HL-60/S4 treated with retinoic acid at 250 ng/mL for 4 days and 3 days (cell line): ENCODE measurements around the gene LRFN4.

Experiments
- in situ Hi-C: fragments of 300-500 bp; cut with MboI; formaldehyde crosslinking; loops from 2 replicates; pipeline ENCODE4 v1.7.0; 2022; ENCODE audit warnings: low sequenced_read_pairs

Gene LRFN4

GRCh38 chr11:66855574-66856495, 1.0 kb upstream of the LRFN4 start:
- in situ Hi-C loops, result no loop called here

GRCh38 chr11:66857234-66857926, 516 bp downstream of the LRFN4 start:
- in situ Hi-C loops, result no loop called here

GRCh38 chr11:66857927-66858185, 992 bp downstream of the LRFN4 start:
- in situ Hi-C loops, result no loop called here

DNA sequence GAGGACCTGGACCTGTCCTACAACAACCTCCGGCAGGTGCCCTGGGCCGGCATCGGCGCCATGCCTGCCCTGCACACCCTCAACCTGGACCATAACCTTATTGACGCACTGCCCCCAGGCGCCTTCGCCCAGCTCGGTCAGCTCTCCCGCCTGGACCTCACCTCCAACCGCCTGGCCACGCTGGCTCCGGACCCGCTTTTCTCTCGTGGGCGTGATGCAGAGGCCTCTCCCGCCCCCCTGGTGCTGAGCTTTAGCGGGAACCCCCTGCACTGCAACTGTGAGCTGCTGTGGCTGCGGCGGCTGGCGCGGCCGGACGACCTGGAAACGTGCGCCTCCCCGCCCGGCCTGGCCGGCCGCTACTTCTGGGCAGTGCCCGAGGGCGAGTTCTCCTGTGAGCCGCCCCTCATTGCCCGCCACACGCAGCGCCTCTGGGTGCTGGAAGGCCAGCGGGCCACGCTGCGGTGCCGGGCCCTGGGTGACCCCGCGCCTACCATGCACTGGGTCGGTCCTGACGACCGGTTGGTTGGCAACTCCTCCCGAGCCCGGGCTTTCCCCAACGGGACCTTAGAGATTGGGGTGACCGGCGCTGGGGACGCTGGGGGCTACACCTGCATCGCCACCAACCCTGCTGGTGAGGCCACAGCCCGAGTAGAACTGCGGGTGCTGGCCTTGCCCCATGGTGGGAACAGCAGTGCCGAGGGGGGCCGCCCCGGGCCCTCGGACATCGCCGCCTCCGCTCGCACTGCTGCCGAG, 1.5 kb downstream of the LRFN4 start:
- in situ Hi-C loops, result no loop called here

GRCh38 chr11:66858939-66859685, 2.2 kb downstream of the LRFN4 start:
- in situ Hi-C loops, result no loop called here

- in situ Hi-C loops, result no loop called here
These were observed 3.0 kb downstream of the LRFN4 start for GRCh38 chr11:66859686-66860448.

DNA sequence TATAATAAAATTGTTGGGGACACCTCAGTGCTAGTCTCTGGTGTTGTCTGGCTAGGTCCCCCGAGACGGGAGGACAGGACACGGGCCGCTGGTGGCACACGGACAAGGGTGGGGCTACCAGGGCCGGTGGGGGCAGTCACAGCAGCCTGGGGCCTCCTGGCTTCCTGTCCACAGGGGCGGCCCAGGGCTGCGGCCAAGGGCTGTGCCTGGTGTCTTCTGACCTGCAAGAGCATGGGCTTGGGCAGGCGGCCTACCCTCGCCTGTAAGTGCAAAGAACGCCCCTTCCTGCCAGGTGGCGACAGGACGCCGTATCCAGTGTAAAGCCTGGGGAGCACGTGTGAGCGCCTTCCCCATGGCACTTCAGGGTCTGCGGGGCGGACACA, 3.6 kb downstream of the LRFN4 start:
- in situ Hi-C loops, result no loop called here

- in situ Hi-C loops, result no loop called here
These were observed 4.3 kb downstream of the LRFN4 start for GRCh38 chr11:66861038-66861773.

- in situ Hi-C loops, result no loop called here
These were observed 5.1 kb downstream of the LRFN4 start for GRCh38 chr11:66861774-66862558.

DNA sequence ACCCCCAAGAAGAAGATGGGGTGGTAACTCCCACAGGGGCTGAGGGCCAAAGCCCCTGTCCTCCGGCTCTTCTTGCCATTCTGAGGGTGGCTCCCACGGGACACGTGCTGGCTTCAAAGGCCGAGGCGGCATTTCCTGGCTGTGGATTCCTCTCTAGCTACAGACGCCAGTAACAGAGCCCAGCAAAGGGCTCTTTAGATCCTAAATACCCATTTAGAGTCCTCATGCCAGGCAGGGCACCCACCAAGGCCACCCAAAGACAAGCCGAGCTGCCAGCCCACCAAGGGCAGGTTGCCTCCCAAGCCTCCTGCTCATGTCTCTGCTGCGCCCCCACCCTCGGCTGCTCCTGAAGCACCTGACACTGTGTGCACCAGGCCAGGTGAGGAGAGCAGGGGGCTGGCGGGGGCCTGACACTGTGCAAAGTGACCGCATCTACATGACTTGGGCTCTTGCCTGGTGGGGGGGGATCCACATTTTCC, 5.7 kb downstream of the LRFN4 start:
- in situ Hi-C loops, result no loop called here

DNA sequence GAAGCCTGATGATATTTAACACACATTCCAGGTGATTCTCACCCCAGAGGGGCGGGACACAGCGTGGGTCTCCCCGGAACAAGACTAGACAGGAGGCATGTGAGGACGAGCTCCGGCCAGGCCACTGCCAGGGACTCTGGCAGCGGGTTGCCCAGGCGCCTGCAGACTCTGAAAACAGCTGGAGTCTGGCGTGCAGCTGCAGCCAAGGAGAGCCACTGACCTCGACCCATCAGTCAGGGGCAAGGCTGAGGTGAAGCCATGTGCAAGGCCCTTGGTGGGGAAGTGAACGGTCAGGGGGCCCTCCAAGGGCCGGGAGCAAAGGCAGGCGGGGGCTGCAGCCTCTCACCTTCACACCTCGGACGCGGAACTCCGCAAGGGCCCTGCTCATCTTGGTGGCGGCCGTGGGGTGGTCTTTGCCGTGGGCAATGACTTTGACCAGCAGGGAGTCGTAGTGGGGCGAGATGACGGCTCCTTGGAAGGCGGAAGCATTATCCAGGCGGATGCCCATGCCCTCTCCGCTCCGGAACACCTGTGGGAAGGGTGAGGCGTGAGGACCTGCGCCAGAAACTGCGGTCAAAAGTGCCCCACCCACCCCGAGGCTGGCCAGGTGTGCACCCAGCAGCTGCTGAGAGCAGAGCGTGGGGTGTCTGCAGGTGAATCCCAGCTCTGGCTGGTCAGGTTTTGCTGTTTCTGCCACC, 6.7 kb downstream of the LRFN4 start:
- in situ Hi-C loops, result no loop called here

- in situ Hi-C loops, result no loop called here
These were observed 7.5 kb downstream of the LRFN4 start for GRCh38 chr11:66864172-66864901.

GRCh38 chr11:66864924-66865697, 8.2 kb downstream of the LRFN4 start:
- in situ Hi-C loops, result no loop called here

DNA sequence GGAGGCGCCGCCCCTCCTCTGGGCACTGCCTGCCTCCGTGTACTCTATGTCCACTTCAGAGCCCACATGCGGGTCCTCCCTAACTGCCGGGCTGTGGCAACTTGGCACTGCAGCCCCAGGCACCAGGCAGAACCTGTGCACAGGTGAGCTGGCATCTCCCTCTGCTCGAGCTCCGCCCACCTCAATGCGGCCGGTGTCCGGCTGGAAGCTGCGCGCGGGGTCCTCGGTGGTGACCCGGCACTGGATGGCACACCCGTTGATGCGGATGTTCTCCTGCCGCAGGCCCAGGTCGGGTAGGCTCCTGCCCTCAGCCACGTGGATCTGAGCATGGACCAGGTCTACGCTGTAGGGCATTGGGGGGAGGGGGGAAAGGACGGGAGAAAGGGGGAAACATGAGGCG, 9.1 kb downstream of the LRFN4 start:
- in situ Hi-C loops, result no loop called here

- in situ Hi-C loops, result no loop called here
These were observed 9.7 kb downstream of the LRFN4 start for GRCh38 chr11:66866511-66866986.

DNA sequence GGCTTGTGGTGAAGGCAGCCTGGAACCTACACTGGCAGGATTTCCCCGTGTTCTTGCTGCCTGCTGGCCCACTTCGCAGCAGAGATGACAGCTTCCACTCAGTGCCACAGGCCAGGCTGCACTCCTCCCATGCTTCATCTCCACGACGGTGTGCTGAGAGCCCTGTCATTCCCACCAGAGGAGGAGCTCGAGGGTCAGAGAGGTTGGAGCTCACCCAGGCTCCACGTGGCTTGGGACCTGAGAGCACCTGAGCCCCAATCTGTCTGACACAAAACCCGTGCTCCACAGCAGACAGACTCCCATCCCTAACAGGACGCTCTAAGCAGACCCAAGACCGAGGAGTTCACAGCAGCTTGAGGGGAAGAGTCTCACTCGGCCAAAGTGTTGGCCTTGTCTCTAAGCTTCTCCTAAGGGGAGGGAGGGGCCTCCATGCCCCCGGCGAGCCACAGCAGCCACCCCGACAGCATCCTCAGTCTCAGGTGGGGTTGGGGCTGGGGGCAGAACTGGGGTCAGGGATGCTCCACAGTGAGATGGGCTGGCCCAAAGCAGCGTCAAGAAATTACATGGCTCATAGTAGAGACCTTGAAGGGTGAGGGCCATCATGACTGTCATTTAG, 10.7 kb downstream of the LRFN4 start:
- in situ Hi-C loops, result no loop called here
